Astrocyte of the spinal cord (primary cell): ENCODE data around the gene NHLRC3.

ENCODE experiments used
- DNase-seq: peaks from one replicate; pipeline ENCODE4 v3.0.0; 2011; ENCODE audit warnings: low read depth, low spot score
- H3K4me3 ChIP-seq: 2 replicates; pipeline ENCODE4 v1.5.1; 2011; ENCODE audit warnings: low read depth, mild to moderate bottlenecking, low read length, moderate library complexity
- CTCF ChIP-seq: IDR thresholded peaks from 2 replicates; pipeline ENCODE4 v1.5.1; 2012; ENCODE audit warnings: low read depth, mild to moderate bottlenecking, low read length, inconsistent platforms
- in situ Hi-C: cut with HindIII; loops from 2 replicates; pipeline ENCODE4 v1.10.0; 2017; ENCODE audit warnings: low sequenced_read_pairs

Gene NHLRC3

GRCh38 chr13:39034085-39034484 lies 4.2 kb upstream of the NHLRC3 start:
- in situ Hi-C loops: no loop called here
- no peak overlapping the region for H3K4me3 ChIP-seq
- no peak for DNase-seq
- no peak for TF ChIP-seq CTCF

- no peak for DNase-seq
- H3K4me3 ChIP-seq: peak overlapping the region; percentile 92
- TF ChIP-seq CTCF: no peak
- in situ Hi-C loops: no loop called here
Measured at GRCh38 chr13:39035204-39035603, 3.1 kb upstream of the NHLRC3 start.

GRCh38 chr13:39035799-39036198 lies 2.5 kb upstream of the NHLRC3 start:
- no peak for DNase-seq
- TF ChIP-seq CTCF: no peak
- H3K4me3 ChIP-seq: peak overlapping the region; percentile 92
- in situ Hi-C loops: no loop called here

- in situ Hi-C loops: no loop called here
- peak overlapping the region; percentile 92 for H3K4me3 ChIP-seq
- peak; percentile 27 for DNase-seq
- TF ChIP-seq CTCF: no peak
Measured at GRCh38 chr13:39036212-39036611, 2.0 kb upstream of the NHLRC3 start.

- in situ Hi-C loops: no loop called here
- H3K4me3 ChIP-seq: peak overlapping the region; percentile 92
- DNase-seq: no peak
- TF ChIP-seq CTCF: no peak
Measured at GRCh38 chr13:39037410-39037879, 811 bp upstream of the NHLRC3 start.

- peak overlapping the region; percentile 92 for H3K4me3 ChIP-seq
- no peak for TF ChIP-seq CTCF
- peak; percentile 29 for DNase-seq
- in situ Hi-C loops: no loop called here
Measured at GRCh38 chr13:39038569-39039030, 344 bp downstream of the NHLRC3 start.

GRCh38 chr13:39039041-39039440 lies 785 bp downstream of the NHLRC3 start:
- peak overlapping the region; percentile 92 for H3K4me3 ChIP-seq
- in situ Hi-C loops: no loop called here
- no peak for DNase-seq
- no peak for TF ChIP-seq CTCF
